HG03439 (cell line): Measurements from ENCODE around the gene TPCN1.

Experiments
- ATAC-seq: cut with Tn5 transposase; IDR thresholded peaks from one replicate; pipeline ENCODE4 v1.9.1; 2021; ENCODE audit warnings: mild to moderate bottlenecking, moderate library complexity; ENCODE audit not compliant: unreplicated experiment

TPCN1 gene

DNA sequence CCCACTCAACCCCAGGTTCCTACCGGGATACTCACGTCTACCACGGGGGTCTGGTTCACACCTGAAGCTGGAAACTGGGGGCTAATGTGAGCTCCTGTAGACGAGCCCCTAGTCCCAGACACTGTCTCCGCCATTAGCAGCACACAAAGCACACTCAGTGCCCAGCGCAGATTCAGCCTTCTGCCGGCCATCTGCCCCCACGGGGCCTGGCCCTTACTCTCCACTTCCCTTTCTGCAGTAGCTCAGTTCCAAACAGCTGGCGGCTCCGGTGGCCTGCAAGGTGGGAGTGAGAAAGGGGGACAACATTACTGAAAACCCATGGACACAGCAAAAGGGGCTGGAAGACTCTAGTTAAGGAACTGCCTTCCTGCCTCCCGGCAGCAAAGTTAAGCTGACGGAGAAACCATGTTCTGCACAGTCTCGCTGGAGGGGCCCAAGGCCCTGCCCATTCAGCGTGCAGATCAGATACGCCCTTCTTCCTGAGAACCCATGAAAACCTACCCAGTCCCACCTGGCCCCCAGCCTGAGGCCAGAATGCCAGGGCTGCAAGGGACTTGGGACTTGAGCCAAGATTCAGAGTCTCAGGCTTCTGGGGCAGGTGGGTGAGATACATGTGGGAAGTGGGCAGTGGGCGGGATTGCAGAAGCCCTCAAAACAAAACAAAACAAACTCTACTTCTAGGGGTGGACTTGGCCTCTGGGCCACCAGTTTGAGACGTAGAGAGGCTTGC is 111.6 kb downstream of the TPCN1 start:
- ATAC-seq = no peak

DNA sequence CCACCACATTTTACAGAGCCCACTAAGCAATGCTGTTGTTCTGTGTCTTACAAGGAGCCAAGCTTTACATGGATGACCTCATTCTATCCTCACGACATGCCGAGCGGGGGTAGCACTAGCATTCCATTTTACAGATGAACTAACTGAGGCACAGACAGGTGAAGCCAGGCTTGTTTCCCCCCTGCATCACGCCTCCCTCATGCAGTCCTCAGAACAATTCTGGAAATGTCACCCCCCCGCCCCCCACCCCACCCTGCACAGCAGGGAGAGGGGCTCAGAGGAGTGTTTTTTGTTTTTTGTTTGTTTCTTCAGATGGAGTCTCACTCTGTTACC is 112.1 kb downstream of the TPCN1 start:
- ATAC-seq = no peak

DNA sequence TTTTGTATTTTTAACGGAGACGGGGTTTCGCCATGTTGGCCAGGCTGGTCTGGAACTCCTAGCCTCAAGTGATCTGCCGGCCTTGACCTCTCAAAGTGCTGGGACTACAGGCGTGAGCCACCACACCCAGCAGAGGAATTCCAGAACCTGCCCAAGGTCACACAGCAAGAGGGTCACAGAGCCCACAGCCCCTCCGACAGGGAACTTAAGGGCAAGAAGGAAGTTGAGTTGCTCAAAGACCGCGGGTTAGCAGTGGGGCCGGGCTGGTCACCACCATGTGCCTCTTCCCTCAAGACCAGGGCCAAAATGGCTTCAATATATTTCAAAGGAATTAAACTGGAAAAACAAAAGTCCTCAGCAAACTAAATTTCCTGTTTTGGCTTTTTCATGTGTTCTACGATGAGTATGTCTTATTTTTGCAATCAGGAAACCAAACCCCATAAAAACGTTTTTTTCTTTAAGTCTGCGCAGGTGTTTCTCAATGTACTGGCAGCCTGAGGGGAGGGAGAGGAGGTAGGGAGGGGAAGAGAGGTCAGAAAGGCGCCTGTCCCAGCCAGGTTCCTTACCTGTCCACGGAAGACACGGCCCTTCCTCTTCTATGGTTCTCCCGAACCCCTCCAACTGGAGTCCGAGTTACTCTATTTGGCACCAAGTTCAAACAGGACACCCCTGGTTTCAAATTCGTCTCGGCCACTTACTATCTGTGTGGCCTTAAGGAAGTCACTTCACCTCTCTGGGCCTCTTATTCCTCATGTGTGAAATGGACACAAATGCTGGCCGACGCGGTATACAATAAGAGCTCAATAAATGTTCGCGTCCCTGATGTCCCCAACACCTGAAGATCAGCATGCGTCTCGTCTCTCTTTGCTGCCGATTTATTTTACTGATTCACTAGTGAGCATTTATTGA is 112.9 kb downstream of the TPCN1 start:
- ATAC-seq = peak; percentile 17

DNA sequence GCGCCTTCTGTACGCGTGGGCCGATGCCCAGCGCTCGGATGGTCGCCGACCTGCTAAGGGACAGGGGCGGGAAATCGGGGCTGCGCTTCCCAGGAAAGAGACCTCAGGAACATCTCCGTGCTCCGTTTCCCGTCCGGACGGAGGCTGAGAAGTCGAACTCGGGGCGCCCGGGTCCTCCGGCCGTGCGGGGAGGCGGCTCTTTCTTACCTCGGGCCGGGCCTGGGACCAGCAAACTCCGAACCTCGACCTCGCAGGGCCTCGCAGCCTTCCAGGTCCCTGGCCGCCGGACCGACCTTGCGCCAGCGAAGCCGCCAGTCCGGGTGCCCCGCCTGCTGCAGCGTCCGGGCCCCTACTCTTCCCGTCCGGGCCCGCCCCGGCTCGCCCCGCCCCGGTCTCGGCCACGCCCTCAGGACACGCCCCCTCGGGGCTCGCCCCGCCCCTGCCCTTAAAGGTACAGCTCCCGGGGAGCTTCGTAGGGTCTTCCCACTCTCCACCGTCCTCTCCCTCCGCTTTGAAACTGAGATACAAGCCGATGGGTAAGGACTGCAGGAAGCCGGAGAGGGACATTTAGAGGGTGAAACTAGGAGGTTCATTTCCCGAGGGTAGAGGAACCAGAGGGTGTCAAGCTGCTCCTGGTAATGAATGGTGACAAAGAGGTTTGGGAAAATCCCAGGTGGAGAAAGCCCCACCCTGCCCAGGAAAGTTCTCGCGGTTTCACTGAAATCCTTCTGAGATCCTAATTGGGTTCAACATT is 113.7 kb downstream of the TPCN1 start, which contains the start of gene SLC8B1:
Gene SLC8B1, minus strand, starts transcription at position 324 of the 754 bp plus-strand sequence. CDS start 2,231 bp downstream, outside the sequence.
- ATAC-seq = peak; percentile 86

DNA sequence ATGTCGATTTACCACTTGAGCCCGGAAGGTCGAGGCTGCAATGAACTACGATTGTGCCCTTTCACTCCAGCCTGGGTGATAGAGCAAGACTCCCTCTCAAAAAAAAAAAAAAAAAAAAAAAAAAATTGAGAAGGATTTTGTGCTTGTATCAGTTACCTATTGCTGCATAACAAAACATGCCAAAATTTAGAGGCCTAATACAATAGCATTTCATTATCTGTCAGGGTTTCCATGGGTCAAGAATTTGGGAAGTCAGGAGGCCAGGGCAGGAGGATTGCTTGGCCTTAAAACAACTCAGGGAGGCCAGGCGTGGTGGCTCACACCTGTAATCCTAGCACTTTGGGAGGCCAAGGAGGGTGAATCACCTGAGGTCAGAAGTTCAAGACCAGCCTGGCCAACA is 118.3 kb downstream of the TPCN1 start:
- no peak for ATAC-seq

DNA sequence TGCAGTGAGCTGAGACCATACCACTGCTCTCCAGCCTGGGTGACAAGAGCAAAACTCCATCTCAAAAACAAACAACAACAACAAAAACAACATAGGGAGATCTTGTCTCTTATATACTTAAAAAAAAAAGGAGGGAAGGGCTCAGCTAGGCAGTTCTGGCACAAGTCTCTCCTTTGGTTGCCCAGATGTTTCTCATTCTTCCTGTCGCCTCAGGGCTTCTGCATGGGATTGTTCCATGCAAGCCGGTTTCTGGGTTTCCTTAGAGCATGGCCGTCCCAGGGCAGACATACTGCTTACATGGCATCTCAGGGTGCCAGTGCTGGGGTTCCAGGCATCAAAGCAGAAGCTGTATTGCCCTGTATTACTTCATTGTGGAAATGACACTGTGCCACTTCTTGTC is 118.8 kb downstream of the TPCN1 start:
- no peak for ATAC-seq

DNA sequence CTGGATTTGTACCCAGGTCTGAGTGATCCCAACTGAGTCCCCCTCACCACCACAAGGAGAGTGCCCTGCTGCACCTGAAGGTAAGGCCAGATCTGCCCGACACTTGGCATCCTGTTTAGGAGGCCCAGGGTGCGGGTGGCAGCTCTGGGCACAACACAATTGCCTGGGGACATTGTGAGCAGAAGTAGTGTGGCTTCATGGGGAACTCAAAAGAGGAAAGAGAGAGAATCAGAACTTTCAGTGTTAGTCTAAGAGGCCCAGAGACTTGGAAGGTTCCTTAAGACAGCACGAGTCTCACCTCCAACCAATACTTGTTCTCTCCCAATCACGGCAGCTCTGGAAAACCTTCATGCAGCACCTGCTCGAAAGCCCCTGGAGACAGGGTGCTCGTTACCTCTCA is 120.3 kb downstream of the TPCN1 start:
- ATAC-seq = no peak

DNA sequence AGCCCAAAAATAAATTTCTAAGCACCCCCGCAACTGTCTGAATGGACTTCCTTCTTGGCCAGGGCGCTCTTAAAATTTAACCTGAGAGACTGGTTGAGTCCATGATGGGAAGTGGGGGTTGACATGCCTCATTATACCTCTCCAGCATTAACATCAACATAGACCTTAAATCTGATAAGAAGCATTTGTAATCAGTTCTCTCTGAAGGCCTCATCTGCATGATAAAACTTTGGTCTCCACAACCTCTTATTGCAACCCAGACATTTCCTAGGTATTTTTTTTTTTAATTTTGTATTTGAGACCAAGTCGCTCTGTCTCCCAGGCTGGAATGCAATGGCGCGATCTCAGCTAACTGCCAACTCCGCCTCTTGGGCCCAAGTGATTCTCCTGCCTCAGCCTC is 124.1 kb downstream of the TPCN1 start:
- no peak for ATAC-seq

DNA sequence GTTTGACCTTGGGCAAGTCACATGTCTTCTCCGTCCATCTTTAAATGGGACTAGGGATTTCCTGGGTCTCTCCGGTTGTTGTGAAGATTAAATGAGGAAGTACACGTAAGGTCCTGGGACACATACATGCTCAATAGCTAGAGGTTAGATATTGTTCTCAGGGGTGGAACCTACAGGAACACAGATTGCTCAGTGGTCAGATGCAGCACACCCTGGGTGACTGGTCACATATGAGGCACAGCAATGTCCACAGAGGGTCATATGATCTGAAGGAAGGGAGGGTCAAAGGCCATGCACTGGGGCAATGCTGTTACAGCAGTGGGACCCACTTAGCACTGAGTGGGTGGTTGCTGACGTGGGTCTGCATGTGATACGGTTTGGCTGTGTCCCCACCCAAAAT is 125.1 kb downstream of the TPCN1 start:
- ATAC-seq = no peak

DNA sequence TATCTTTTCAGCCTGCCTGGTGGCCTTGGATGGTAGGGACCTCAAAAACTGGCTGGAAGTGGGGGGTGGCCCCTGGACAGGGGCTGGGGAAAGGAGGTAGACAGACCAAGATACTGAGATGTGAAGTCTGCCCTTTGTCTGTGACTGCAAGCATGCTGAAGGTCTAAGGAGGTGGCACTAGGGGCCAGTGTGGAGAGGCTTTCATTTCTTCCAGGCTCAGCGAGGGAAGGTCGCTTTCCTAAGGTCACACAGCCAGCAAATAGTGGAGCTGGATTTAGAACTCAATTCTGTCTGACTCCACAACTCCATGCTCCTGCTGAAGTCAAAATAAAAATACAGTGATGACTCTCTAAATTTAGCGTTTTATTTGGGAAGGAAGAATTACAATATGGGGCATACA is 125.8 kb downstream of the TPCN1 start:
- ATAC-seq = no peak

DNA sequence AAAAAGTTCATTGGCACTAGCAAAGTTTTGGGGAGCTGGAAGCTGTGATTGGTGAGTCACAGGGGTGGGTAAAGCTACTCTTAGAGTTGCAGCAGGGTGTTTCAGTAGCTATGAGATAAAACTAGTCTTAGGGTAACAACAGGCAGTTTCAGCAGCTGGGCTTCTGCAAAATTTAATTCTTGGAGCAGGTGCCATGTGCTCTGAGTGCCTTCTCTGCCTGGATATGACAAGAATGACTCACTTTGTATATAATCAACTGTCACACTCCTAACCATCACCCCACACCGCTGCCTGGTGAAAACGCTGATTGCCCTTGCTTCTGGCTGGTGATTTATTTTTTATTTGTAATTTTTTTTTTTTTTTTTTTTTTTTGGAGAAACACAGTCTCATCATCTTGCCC is 126.6 kb downstream of the TPCN1 start:
- no peak for ATAC-seq
